ENCODE measurements around the gene PHETA1. TPM values are rescaled to one million over a fixed set of nuclear protein-coding genes. Genes with fewer than 3 reads are reported as not detected.

The PHETA1 gene
- total and polyA plus RNA-seq, 2 donors (not counting 1 experiment from before 2014, with no cell fraction given): 7.4 to 9.4 TPM

GRCh38 chr12:111343181-111343580 lies 25.7 kb downstream of the PHETA1 start:
- Histone ChIP-seq H3K36me3 (replicated peaks in 1 of 2; ENCODE audit: control extremely low read depth in 1 of 2, control insufficient read depth in 1 of 2, extremely low read depth in 1 of 2, insufficient read depth in 2 of 2, low read length in 1 of 2) (no peaks in the 10 kb centered on the region), H3K27me3 (replicated peaks in 1 of 4; ENCODE audit: control extremely low read depth in 1 of 4, control insufficient read depth in 3 of 4, insufficient read depth in 4 of 4, low read length in 3 of 4) (no peaks in the 10 kb centered on the region), H2AFZ (ENCODE audit: insufficient read depth, low read depth, low read length, poor library complexity, severe bottlenecking) (no peak overlapping the region), H3K9me3 (ENCODE audit: control extremely low read depth in 1 of 3, control insufficient read depth in 2 of 3, insufficient read depth in 1 of 3, low read length in 2 of 3) (peaks cover 0 to 19% (median 3%) of the 10 kb centered on the region in 3 donors), H3K4me2 (replicated peaks; ENCODE audit: low read depth, low read length, poor library complexity, severe bottlenecking) (no peak overlapping the region), H3K27ac (ENCODE audit: low read length in 2 of 2) (no peak overlapping the region), H3K4me3 (ENCODE audit: control extremely low read depth in 1 of 5, extremely low read depth in 1 of 5, insufficient read depth in 1 of 5, low read depth in 2 of 5, low read length in 4 of 5) (no peak overlapping the region), H4K20me1 (ENCODE audit: control insufficient read depth, insufficient read depth, low read length, poor library complexity, severe bottlenecking) (no peaks in the 10 kb centered on the region), H3K79me2 (ENCODE audit: control insufficient read depth, insufficient read depth, low read length) (no peaks in the 10 kb centered on the region), H3K9ac (ENCODE audit: low read length) (no peak overlapping the region), H3K4me1 (ENCODE audit: control insufficient read depth in 2 of 2, insufficient read depth in 2 of 2, low read length in 2 of 2) (peaks cover 0 to 4% of the 10 kb centered on the region in 2 donors)
- ATAC-seq (ENCODE audit: low read depth): no peak
- ChIA-PET POLR2A (no interaction called here), CTCF (no interaction called here)
- Mint-ChIP-seq H3K27ac (no peak overlapping the region), H3K9me3 (ENCODE audit: insufficient read depth) (no peaks in the 10 kb centered on the region), H3K27me3 (no peaks in the 10 kb centered on the region), H3K4me1 (peaks cover 11% of the 10 kb centered on the region), H3K4me3 (no peak overlapping the region)
- TF ChIP-seq CTCF (IDR thresholded peaks at IDR 0.05) (no peak), EZH2 (IDR thresholded peaks at IDR 0.05; ENCODE audit: borderline replicate concordance, insufficient read depth, low read depth, low read length, poor library complexity, severe bottlenecking) (no peak)
- 80% methylated on average over 1 of the region's 1 CpG for WGBS (ENCODE audit: insufficient coverage)
- intact Hi-C loops (cut with micrococcal nuclease): no loop called here
- DNase-seq: no peak

- Histone ChIP-seq H3K79me2 (ENCODE audit: control insufficient read depth, insufficient read depth, low read length) (no peaks in the 10 kb centered on the region), H3K9me3 (ENCODE audit: control extremely low read depth in 1 of 3, control insufficient read depth in 2 of 3, insufficient read depth in 1 of 3, low read length in 2 of 3) (peaks cover 0 to 11% (median 0%) of the 10 kb centered on the region in 3 donors), H4K20me1 (ENCODE audit: control insufficient read depth, insufficient read depth, low read length, poor library complexity, severe bottlenecking) (no peaks in the 10 kb centered on the region), H3K4me1 (ENCODE audit: control insufficient read depth in 2 of 2, insufficient read depth in 2 of 2, low read length in 2 of 2) (peaks cover 0 to 4% of the 10 kb centered on the region in 2 donors), H3K4me3 (ENCODE audit: control extremely low read depth in 1 of 5, extremely low read depth in 1 of 5, insufficient read depth in 1 of 5, low read depth in 2 of 5, low read length in 4 of 5) (no peak overlapping the region), H3K36me3 (replicated peaks in 1 of 2; ENCODE audit: control extremely low read depth in 1 of 2, control insufficient read depth in 1 of 2, extremely low read depth in 1 of 2, insufficient read depth in 2 of 2, low read length in 1 of 2) (no peaks in the 10 kb centered on the region), H3K27me3 (replicated peaks in 1 of 4; ENCODE audit: control extremely low read depth in 1 of 4, control insufficient read depth in 3 of 4, insufficient read depth in 4 of 4, low read length in 3 of 4) (no peaks in the 10 kb centered on the region), H3K9ac (ENCODE audit: low read length) (no peak overlapping the region), H2AFZ (ENCODE audit: insufficient read depth, low read depth, low read length, poor library complexity, severe bottlenecking) (no peak overlapping the region), H3K27ac (ENCODE audit: low read length in 2 of 2) (no peak overlapping the region), H3K4me2 (replicated peaks; ENCODE audit: low read depth, low read length, poor library complexity, severe bottlenecking) (no peak overlapping the region)
- no peak for ATAC-seq (ENCODE audit: low read depth)
- peaks cover 11% of the 10 kb centered on the region for H3K4me1 Mint-ChIP-seq
- no peaks in the 10 kb centered on the region for H3K9me3 Mint-ChIP-seq (ENCODE audit: insufficient read depth)
- CTCF ChIA-PET: no interaction called here
- no peak overlapping the region for H3K27ac Mint-ChIP-seq
- POLR2A ChIA-PET: no interaction called here
- H3K4me3 Mint-ChIP-seq: no peak overlapping the region
- WGBS (ENCODE audit: insufficient coverage): 98% methylated on average over 7 of the region's 8 CpGs
- H3K27me3 Mint-ChIP-seq: no peaks in the 10 kb centered on the region
- intact Hi-C loops (cut with micrococcal nuclease): no loop called here
- no peak for TF ChIP-seq EZH2 (IDR thresholded peaks at IDR 0.05; ENCODE audit: borderline replicate concordance, insufficient read depth, low read depth, low read length, poor library complexity, severe bottlenecking)
- TF ChIP-seq CTCF (IDR thresholded peaks at IDR 0.05): no peak
- no peak for DNase-seq
These were observed 26.5 kb downstream of the PHETA1 start for GRCh38 chr12:111342376-111342775.
